NCI-H2081 treated with DMSO at 0.1 percent for 48 hours (cell line): Measurements from ENCODE around the gene ABCA1.

Experiments
- DNase-seq: peaks from one replicate; lab custom pipeline; 2025; lab: John Stamatoyannopoulos, UW

ABCA1 gene

DNA sequence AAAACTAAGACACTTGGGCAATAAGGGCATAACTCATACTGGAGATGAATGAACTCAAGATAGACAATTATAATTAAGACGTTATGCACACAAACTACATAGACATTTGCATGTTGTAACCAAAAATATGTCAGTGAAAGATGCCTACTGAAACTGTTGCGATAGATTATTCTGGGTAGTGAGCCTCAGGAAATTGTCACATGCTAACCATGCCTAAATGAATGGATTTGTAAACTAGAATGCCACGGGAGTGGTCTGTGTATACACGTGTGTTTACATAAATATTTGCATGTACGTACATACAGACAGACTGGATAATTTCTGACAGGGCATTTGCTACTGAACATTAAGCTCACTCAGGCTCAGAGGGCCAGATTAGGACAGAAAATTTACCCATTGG, 162.8 kb downstream of the ABCA1 start:
- DNase-seq, result no peak

GRCh38 chr9:104758974-104759373, 169.0 kb downstream of the ABCA1 start:
- no peak for DNase-seq

DNA sequence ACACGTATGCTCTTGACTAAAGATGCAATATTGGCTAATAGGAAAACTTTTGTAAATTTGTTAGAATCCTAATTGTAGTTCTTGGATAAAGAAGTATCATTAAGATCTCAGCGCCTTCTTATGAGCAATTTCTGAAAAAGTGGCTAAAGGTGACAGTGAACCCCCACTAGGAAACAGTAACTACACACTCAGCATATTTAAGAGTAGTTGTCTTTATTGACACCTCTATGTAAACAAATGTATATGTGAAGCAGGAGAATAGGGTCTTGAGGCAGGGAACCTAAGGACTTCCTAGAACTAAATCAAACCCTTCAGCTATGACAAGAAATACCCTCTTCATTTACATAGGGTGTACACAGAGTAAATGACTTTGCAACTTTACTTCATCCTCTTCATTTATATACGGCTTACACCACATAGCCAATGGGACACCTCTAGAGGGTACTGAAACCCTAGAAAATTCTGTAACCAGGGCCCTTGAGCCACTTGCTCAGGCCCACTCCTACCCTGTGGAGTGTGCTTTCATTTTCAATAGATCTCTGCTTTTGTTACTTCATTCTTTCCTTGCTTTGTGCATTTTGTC, 177.7 kb downstream of the ABCA1 start:
- no peak for DNase-seq

- no peak for DNase-seq
These were observed 179.5 kb downstream of the ABCA1 start for GRCh38 chr9:104748359-104749031.

- DNase-seq, result no peak
These were observed 180.2 kb downstream of the ABCA1 start, which contains the start of gene NIPSNAP3A for GRCh38 chr9:104747565-104748358. Gene NIPSNAP3A (plus strand): TSS chr9:104747683. CDS start chr9:104747793, 110 bp downstream.

GRCh38 chr9:104747245-104747564, 180.8 kb downstream of the ABCA1 start:
- no peak for DNase-seq

- no peak for DNase-seq
These were observed 181.2 kb downstream of the ABCA1 start for GRCh38 chr9:104746798-104747197.

- no peak for DNase-seq
These were observed 181.7 kb downstream of the ABCA1 start for GRCh38 chr9:104746285-104746684.

DNA sequence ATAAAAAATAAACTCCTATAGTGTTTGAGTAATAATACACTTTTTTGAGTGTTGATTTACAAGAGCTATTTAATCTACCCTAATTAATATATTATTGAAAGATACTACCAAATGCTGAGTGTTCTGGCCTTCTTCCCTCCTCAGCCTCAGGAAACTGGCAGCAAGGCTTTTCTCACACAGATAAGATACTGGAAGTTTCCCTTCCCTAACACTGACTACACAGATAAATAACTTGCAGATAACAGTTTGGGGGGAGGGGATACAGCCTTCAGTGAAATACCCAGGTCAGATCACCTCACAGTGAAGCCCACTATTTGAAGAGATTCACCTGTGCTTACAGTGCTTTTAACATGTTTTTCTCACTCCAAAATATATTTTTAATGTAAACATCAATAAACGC, 182.1 kb downstream of the ABCA1 start:
- DNase-seq, result no peak

- peak; percentile 36 for DNase-seq
These were observed 184.5 kb downstream of the ABCA1 start for GRCh38 chr9:104743376-104743985.

- DNase-seq, result no peak
These were observed 187.3 kb downstream of the ABCA1 start for GRCh38 chr9:104740621-104741020.

DNA sequence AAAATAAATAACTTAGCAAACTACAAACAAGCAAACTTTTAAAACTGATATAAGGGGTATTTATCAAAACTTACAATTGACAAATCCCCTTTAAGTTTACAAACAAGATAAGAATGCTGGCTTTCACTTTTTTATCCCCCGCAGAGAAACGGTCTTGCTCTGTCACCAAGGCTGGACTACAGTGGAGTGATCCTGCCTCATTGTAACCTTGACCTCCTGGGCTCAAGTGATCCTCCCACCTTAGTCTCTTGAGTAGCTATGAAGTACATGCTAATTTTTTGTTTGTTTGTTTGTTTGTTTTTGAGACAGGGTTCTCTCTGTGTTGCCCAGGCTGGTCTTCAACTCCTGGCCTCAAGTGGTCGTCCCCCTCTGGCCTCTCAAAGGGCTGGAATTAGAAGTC, 189.5 kb downstream of the ABCA1 start:
- DNase-seq, result no peak
